DMS79 (cell line): Measurements from ENCODE around the gene FKBP15.

Experiments
- DNase-seq: peaks from one replicate; lab custom pipeline; 2025; lab: John Stamatoyannopoulos, UW

The FKBP15 gene

DNA sequence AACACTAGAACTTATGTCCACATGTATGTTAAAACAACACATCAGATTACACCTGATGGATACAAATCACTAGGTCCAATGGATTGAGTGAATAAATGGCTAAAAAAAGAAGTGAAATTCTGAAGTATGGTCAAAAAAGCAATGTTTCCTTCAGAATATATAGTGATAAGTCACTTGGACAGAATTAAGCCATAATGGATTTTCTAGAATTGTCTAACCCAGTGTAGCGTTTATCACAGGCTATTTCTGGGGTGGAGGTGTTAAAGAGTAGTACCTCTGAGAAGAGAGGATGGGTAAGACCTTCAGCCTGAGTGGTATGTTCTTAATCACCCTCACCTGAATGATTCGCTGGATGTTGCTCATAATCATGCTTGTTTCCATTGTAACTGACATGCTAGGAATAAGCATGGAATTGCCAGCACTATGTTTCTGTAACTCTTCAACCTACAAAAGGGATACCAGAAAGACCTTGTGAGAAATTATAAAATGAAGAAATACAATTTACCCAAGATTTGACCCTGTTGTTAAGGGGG is 37.1 kb downstream of the FKBP15 start:
- no peak for DNase-seq

- no peak for DNase-seq
Observed at GRCh38 chr9:113181165-113181564, 39.9 kb downstream of the FKBP15 start.

DNA sequence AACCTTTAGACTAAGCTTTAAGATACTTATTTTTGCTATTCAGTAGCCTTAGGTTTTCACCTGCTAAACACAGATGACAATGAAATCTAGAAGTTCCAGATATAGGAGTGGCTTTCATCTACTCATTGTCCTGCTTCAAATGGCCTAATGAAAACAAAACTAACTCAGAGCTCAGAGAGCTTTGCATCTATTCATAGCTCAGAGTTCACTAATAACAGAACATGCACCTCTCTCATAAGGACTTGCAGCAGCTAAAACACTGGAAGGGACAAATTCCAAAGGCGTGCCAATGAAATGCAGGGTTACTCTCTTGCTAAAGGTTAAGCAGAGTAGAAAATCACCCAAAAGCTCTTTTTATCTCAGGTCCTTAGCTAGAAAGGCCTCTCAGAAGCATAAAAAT is 41.2 kb downstream of the FKBP15 start:
- no peak for DNase-seq

DNA sequence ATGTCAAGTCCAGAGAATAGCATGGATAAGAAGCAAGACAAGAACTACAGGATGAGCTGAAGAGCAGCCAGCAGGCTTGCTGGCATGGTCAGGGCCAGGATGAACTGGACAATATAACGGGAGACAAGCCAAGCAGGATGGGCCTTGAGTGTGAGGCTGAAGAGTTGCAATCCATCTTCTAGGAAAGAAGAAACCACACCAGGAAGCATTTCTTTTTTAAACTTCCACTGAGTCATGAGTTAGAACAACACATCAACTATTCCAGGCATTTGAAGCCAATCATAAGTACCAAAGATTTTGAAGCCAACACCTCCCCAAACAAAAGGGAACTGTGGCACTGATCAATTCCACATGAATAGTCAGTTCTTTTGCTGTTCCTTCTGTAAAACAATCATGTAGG is 43.0 kb downstream of the FKBP15 start:
- DNase-seq, result no peak

GRCh38 chr9:113177251-113177650 is 43.8 kb downstream of the FKBP15 start:
- no peak for DNase-seq

- DNase-seq, result no peak
Observed at GRCh38 chr9:113176803-113177202, 44.3 kb downstream of the FKBP15 start.

DNA sequence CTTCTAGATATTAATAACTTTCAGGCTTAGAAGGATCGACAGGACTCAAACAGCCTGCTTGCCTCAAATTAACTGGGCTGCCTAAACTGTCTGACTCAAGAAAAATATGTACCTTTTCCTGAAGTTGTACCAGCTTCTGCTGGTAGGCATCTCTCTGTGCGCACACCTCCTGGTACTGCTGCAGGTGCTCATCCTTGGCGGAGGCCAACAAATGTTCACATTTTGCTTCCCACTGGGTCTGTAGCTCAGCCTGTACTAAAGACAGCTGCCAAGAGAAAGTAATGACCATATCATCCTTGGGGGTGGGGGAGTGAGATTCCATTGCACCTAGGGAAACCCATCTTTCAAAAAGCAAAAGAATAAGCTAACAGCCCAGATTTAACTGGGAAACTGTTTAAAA is 47.7 kb downstream of the FKBP15 start:
- no peak for DNase-seq

DNA sequence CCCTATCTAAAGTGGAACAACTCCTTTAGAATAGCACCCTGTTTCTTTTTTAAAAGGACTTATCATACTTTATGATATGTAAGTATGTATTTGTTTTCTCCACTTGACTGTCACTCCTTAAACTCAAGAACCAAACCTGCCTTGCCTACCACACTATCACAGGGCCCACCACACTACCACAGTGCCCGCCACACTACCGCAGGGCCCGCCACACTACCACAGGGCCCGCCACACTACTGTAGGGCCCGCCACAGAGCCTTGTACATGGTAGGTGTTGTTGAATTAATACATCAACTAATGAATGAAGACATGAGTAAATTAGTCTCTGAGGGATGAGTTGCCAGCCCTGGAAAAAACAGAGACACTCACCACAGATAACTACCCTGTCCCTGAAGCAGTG is 52.3 kb downstream of the FKBP15 start:
- DNase-seq, result no peak

DNA sequence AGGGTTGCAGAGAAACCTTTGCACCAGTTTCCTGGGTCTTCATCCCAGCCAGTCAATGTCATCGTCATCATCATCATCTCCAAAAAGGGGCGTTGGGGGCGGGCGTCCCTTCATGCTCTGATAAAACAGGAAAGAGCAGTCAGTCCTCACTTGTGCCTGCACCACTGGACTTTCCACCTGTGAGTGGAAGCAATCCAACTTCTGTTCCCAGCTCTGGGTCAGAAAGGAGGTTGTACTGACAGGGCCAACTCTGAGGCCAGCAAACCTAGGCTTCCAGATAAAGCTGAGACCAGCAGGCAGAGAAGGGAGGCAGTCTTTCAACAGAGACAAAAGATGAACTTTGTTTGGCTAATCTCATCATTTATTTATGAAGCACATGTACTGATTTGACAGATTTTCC is 55.0 kb downstream of the FKBP15 start:
- DNase-seq, result no peak

- no peak for DNase-seq
Observed at GRCh38 chr9:113164536-113165300, 56.4 kb downstream of the FKBP15 start.

DNA sequence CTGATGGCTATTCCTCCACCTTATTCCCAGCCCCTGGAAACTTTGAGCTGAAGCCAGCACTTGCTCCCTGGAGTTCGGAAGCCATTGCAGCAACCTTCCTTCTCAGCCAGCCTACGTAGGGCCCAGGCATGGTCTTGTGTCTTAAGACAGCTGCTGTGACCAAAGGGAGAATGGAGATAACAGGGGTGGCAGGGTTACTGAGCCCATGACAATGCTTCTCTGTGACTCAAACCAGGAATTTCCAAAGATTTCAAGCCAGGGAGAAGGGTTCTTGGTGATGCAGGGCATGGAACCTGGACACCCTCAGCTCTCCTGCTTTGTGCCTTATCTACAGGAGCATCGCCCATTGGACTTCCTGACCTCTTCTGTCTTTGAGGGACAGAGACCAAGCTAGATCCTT is 58.1 kb downstream of the FKBP15 start:
- DNase-seq, result no peak

DNA sequence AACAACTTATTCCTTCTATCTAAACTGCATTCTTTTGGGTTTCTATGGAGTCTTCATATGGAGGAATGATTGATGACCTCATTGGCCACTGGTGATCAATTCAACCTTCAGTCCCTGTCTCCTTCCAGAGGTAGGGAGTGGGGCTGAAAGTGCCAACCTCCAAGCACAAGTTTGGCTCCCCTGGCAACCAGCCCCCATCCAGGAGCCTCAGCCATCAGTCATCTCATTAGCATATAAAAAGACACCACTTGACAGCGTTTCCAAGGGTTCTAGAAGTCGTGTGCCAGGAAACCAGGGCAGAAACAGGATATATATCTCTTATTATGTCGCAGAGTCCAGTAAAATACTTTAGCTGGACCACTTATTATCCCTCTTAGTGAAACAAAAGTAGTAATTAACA is 60.5 kb downstream of the FKBP15 start:
- DNase-seq, result peak; percentile 59

DNA sequence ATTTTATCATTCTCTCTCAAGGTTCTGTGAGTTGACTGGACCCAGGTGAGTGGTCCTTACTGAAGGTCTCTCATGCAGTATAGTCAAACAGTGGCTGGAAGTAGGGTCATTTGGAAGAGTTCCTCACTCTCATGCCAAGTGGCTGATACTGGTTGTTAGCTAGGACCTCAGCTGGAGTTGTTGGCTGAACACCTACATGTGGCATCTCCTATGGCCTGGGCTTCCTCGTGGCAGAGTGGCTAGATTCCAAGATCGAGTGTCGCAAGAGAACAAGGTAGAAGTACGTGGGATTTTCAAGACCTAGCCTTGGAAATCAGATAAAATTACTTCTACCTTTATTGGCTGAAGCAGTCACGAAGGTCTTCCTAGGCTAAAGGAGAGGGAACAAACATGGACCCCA is 62.6 kb downstream of the FKBP15 start:
- no peak for DNase-seq

DNA sequence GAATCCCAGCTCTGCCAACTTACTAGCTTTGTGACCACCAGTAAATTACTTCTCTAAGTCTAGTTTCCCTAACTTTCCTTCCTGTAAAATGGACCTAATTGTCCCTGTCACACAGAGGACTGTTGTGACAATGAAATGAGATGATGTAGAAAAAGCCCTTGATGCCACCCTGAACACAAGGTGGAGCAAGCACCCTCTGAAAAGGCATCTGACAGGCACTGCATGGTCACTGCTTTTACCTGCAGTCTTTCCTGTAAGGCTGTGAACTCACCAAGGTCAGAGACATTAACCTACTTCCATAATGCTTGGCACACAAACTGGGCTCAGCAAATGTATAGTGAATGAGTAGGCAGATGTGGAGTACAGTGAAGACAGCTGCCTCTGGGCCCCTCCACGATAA is 64.2 kb downstream of the FKBP15 start:
- no peak for DNase-seq

DNA sequence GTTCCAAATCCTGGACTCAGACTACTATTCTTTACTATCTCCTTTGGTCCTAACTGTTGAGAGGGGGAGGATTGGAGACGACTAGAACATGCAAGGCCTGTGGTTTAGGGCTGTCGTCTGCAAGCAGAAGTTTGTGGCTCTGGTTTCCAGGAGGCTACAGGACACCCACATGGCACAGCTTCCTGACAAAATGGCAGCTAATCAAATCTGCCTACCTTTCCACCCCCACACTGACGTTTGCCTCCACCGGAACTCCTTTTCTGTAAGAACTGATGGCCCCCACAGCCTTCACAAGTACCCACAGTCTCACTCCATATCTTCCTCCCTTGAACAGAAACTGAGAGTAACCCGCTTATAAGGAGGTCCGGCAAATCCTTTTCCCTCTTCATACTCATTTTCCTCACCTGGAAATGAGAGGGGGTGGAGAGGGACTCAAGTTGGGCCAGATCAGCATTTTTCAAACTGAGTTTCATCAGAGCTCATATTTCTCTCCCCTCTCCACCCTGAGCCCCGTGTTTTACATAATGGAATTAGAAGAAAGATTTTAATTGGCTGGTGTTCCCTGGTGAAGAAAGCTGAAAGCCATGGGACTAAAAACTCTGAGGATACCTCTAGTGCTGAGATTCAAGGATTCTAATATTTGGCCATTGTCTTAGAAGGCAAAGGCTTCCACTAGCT is 65.0 kb downstream of the FKBP15 start:
- DNase-seq, result no peak

DNA sequence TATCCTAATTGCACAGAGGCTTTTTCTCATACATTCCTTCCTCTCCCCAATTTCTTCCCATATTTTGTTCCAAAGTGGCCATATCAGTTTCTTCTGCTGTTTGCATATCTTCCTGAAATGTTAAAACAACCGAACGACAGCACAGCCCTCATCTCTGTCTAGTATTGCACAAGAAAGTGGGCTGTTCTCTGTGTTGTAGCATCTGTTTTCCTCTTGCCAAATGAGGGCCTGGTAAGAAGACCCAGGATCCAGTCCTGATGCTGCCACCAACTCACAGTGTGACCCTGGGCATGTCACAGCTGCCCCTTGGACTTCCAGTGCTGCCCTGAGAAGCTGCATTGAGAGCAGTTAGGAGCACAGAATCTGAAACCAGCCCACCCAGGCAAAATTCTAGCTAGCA is 66.1 kb downstream of the FKBP15 start:
- DNase-seq, result no peak

DNA sequence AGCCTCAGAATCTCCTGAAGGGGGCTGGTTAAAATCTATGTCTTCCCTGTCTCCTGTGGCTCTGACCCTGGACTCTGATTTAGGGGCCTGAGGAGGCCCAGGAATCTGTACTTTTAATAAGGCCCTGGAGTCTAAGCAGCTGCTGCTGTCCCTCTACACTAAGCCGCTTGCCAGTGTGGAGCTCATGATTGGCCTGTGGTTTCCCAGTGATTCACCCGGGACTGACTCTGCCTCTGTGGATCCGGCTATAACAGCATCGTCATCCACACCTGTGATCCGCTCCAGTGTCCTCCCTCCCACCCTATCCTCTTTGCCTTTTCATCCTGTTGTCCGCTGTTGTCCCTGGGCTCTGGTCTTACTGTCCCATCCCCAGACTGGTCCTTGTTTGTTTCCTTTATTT is 66.6 kb downstream of the FKBP15 start:
- DNase-seq, result no peak

GRCh38 chr9:113153599-113153998 is 67.5 kb downstream of the FKBP15 start:
- no peak for DNase-seq

DNA sequence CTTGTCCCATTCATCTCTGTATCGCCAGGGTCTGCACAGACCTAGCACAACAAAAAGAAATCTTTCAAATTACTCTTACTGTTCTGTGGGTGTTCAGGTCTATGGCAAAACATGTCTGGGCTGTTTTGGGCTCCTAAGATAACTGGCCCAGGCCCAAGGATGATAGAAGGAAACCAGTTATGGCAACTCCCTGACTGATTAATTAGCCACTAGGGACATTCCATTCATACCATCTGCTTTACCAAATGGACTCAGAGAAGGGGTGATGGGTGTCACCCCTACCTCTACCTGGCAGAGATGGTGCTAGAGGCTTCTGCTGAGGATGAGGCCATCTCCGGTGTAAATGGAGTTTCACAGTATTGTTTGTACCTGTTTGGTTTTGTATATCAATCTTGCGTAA is 68.4 kb downstream of the FKBP15 start:
- no peak for DNase-seq

- no peak for DNase-seq
Observed at GRCh38 chr9:113151696-113152630, 69.1 kb downstream of the FKBP15 start.

- peak; percentile 70 for DNase-seq
Observed at GRCh38 chr9:113150670-113151611, 70.1 kb downstream of the FKBP15 start, which contains the start of gene SLC31A2. Gene SLC31A2 (plus strand): TSS chr9:113151007. CDS start chr9:113151075, 68 bp downstream.
